Dedifferentiated amniotic fluid mesenchymal stem cell (primary cell): ENCODE measurements around the gene GPBAR1.
"Not testable (repeated sequence)": the region's sequence is repeated elsewhere in the genome, so short reads cannot be mapped to it uniquely, and the experiment has no call there.

Experiments
- DNase-seq: peaks from one replicate; pipeline ENCODE4 v3.0.0-alpha.2; 2016; ENCODE audit errors: extremely low spot score

Gene GPBAR1

DNA sequence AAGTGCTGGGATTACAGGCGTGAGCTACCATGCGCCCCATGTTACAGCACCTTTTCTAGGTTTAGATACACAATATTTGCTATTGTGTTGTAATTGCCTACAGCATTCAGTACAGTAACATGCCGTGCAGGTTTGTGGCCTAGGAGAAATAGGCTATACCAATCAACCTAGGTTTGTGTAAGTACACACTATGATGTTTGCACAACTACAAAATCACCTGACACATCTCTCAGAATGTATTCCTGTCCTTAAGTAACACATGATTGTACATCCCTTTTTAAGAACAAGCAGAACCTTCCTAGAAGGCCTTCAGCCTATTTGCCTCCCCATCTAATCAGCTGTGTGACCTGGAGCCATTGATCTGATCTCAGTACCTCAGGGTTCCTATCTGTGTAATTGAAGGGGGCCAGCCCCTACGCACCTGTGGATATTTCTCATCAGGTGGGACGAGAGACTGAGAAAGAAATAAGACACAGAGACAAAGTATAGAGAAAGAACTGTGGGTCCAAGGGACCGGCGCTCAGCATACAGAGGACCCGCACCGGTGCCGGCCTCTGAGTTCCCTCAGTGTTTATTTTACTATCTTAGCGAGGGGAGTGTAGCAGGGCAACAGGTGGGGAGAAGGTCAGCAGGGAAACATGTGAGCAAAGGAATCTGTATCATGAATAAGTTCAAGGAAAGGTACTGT, 50.2 kb downstream of the GPBAR1 start:
- no peak for DNase-seq

DNA sequence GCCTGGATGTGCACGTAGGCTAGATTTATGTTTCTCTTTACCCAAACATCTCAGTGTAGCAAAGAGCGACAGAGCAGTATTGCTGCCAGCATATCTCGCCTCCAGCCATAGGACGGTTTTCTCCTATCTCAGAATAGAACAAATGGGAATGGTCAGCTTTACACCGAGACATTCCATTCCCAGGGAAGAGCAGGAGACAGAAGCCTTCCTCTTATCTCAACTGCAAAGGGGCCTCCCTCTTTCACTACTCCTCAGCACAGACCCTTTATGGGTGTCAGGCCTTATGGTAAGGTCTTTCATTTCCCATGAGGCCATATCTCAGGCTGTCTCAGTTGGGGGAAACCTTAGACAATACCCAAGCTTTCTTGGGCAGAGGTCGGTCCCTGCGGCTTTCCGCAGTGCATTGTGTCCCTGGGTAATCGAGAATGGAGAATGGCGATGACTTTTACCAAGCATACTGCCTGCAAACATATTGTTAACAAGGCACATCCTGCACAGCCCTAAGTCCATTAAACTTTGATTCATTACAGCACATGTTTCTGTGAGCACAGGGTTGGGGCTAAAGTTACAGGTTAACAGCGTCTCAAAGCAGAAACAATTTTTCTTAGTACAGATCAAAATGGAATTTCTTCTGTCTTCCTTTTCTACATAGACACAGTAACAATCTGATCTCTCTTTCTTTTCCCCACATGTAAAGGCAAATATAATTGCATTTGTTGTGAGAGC, 50.9 kb downstream of the GPBAR1 start:
- not testable (repeated sequence) for DNase-seq

DNA sequence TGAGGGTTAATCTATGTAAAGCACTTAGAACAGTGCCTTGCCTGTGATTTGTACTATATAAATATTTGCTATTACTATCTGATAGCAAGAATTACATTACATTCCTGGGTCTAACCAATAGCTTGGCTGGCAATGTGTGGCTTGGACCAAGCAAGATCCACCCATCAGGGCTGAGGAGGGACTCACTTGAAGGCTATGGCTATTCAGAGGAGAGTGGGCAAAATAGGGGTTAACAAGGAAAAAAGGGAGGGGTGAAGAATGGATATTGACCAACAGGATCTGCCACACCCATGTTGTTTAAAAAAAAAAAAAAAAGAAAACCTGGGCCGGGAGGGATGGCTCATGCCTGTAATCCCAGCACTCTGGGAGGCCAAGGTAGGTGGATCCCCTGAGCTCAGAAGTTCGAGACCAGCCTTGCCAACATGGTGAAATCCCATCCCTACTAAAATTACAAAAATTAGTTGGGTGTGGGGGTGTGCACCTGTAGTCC, 51.5 kb downstream of the GPBAR1 start:
- no peak for DNase-seq

DNA sequence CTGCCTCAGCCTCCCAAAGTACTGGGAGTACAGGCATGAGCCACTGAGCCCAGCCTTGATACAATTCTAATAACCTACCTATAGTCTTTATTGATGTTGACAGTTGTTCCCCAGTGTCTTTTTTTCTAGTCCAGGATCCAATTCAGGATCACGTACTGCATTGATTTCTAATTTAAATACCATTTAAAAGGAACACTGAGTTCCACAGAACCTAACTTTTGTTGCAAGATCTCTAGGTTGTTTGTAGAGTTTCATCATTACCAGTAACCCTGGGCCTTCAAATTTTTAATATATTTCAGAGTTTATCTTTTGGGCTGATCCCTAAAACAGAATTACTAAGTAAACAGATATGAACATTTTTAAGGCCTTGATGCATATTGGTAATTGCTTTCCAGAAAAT, 52.5 kb downstream of the GPBAR1 start:
- no peak for DNase-seq
